GM18907 (cell line): ENCODE results near the gene PLCD3.

Experiments
- ATAC-seq: cut with Tn5 transposase; IDR thresholded peaks from one replicate; pipeline ENCODE4 v1.9.1; 2021; ENCODE audit warnings: mild to moderate bottlenecking, moderate library complexity; ENCODE audit not compliant: unreplicated experiment

Gene PLCD3

GRCh38 chr17:45118691-45119090 lies 13.6 kb downstream of the PLCD3 start:
- ATAC-seq: no peak

GRCh38 chr17:45117848-45118646 lies 14.3 kb downstream of the PLCD3 start:
- ATAC-seq: no peak

GRCh38 chr17:45117334-45117733 lies 15.0 kb downstream of the PLCD3 start:
- no peak for ATAC-seq

- no peak for ATAC-seq
These were observed 15.8 kb downstream of the PLCD3 start for GRCh38 chr17:45116434-45117016.

GRCh38 chr17:45115871-45116270 lies 16.4 kb downstream of the PLCD3 start:
- no peak for ATAC-seq

- no peak for ATAC-seq
These were observed 17.2 kb downstream of the PLCD3 start for GRCh38 chr17:45115015-45115625.

GRCh38 chr17:45114117-45114932 lies 18.0 kb downstream of the PLCD3 start:
- no peak for ATAC-seq

GRCh38 chr17:45113424-45113754 lies 18.9 kb downstream of the PLCD3 start:
- no peak for ATAC-seq

GRCh38 chr17:45112559-45113423 lies 19.5 kb downstream of the PLCD3 start:
- no peak for ATAC-seq

GRCh38 chr17:45111850-45112249 lies 20.5 kb downstream of the PLCD3 start:
- ATAC-seq: no peak

GRCh38 chr17:45110676-45111611 lies 21.4 kb downstream of the PLCD3 start:
- no peak for ATAC-seq

- ATAC-seq: no peak
These were observed 23.5 kb downstream of the PLCD3 start for GRCh38 chr17:45108595-45109521.

GRCh38 chr17:45108051-45108450 lies 24.3 kb downstream of the PLCD3 start:
- no peak for ATAC-seq

- no peak for ATAC-seq
These were observed 24.9 kb downstream of the PLCD3 start for GRCh38 chr17:45107293-45108010.

GRCh38 chr17:45106582-45106981 lies 25.7 kb downstream of the PLCD3 start:
- no peak for ATAC-seq

- no peak for ATAC-seq
These were observed 26.2 kb downstream of the PLCD3 start for GRCh38 chr17:45106096-45106495.

GRCh38 chr17:45104907-45105624 lies 27.2 kb downstream of the PLCD3 start:
- no peak for ATAC-seq
